IgD-negative memory B cell (primary cell): ENCODE results near the gene PROM1. TPM values are rescaled to one million over a fixed set of nuclear protein-coding genes. Genes with fewer than 3 reads are reported as not detected.

ENCODE experiments used
- H3K27ac Mint-ChIP-seq, 3 donors: one replicate each; pipeline ENCODE4 v1.8.0; 2020 to 2022; ENCODE audit warnings: mild to moderate bottlenecking in 3 of 3, mixed read lengths in 3 of 3, moderate library complexity in 1 of 3
- H3K27me3 Mint-ChIP-seq: one replicate; pipeline ENCODE4 v1.8.0; 2021; ENCODE audit warnings: mixed read lengths
- H3K36me3 Mint-ChIP-seq: one replicate; pipeline ENCODE4 v1.8.0; 2020; ENCODE audit warnings: mild to moderate bottlenecking, mixed read lengths
- H3K4me1 Mint-ChIP-seq, 3 donors: one replicate each; pipeline ENCODE4 v1.8.0; 2020 to 2022; ENCODE audit warnings: mixed read lengths in 3 of 3, mild to moderate bottlenecking in 1 of 3
- H3K4me3 Mint-ChIP-seq, 4 donors: one replicate each; pipeline ENCODE4 v1.8.0; 2020 to 2022; ENCODE audit warnings: mild to moderate bottlenecking in 4 of 4, mixed read lengths in 4 of 4, moderate library complexity in 3 of 4
- H3K9me3 Mint-ChIP-seq, 3 donors: one replicate each; pipeline ENCODE4 v1.8.0; 2020 to 2021; ENCODE audit warnings: mixed read lengths in 3 of 3, mild to moderate bottlenecking in 1 of 3
- polyA plus RNA-seq: library from polyadenylated mRNA; unstranded; fragments of 300-500 nt; fragmentation: Illumina TruSeq; gene quantifications from one replicate; pipeline ENCODE4 v1.2.3, GENCODE V29; 2021

The PROM1 gene
- polyA plus RNA-seq, 1 donor from 2014 or later = not detected

DNA sequence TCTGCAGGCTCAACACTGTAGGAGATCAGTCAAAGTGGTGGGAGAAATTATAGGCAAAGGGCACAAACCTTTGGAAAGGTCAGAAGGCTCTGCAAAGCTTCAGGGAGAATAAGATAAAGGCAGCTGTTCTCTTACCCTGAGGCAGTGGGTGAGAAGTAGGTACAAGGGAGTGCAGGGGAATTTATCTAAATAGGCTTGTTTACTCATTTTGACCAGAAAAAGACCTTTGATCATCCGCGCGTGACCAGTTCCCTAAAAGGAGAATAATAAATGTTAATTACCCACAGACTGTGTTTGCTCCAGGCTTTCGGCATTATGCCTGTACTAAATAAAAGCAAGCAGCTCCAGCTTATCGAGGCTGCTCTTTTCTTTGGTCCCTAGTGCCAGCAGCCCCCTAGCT is 130.2 kb downstream of the PROM1 start:
- Mint-ChIP-seq H3K4me1 (peaks cover 4 to 18% (median 8%) of the 10 kb centered on the region in 3 donors), H3K27me3 (no peaks in the 10 kb centered on the region), H3K9me3 (peaks cover 6 to 14% (median 11%) of the 10 kb centered on the region in 3 donors), H3K4me3 (peak overlapping the region in 1 of 4 donors; percentile 80), H3K36me3 (peaks cover 5% of the 10 kb centered on the region), H3K27ac (no peak overlapping the region)

- Mint-ChIP-seq H3K27ac (no peak overlapping the region), H3K4me1 (peaks cover 4 to 18% (median 8%) of the 10 kb centered on the region in 3 donors), H3K36me3 (peaks cover 5% of the 10 kb centered on the region), H3K4me3 (no peak overlapping the region), H3K9me3 (peaks cover 6 to 14% (median 11%) of the 10 kb centered on the region in 3 donors), H3K27me3 (no peaks in the 10 kb centered on the region)
These were observed 132.0 kb downstream of the PROM1 start for GRCh38 chr4:15951781-15952180.

DNA sequence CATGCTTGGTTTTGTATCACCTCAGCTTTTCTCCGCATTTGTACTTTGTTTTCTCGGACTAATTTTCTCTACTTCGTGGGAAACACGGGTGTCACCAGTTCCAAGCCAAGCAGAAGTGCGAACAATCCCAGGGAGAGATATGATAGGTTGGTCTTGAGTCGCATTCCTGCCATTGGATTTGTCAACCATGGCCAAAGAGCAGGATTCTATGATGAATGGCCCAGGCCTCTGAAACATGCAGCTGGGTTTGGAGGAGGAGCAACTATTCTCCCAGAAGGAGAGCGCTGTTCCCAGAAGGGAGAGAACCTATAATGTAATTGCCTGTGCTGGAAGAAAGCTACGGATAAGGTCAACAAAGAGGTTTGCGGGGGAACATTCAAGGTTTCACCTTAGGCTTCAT is 135.0 kb downstream of the PROM1 start:
- H3K4me1 Mint-ChIP-seq = peaks cover 2 to 9% (median 4%) of the 10 kb centered on the region in 3 donors
- H3K4me3 Mint-ChIP-seq = no peak overlapping the region
- H3K27me3 Mint-ChIP-seq = no peaks in the 10 kb centered on the region
- no peak overlapping the region for H3K27ac Mint-ChIP-seq
- no peaks in the 10 kb centered on the region for H3K36me3 Mint-ChIP-seq
- H3K9me3 Mint-ChIP-seq = peaks cover 0 to 4% (median 3%) of the 10 kb centered on the region in 3 donors

DNA sequence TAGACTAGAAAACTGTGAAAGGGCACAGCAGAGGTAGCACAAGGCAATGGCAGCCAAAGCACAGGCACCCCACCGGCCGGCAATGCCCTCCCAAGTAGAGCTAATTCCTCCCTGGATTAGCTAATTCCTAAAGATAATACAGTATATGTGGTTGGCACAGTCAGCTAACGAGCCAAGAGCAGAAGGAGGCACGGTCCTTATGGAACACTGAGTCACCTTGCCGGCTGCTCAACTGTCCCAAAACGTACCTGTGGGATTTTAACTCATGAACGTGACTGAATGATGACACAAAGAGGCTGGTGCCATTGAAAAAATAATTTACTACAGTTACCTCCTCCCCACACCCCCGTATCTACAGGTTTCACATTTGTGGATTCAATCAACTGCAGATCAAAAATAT is 136.1 kb downstream of the PROM1 start:
- H3K27ac Mint-ChIP-seq = no peak overlapping the region
- peaks cover 1% of the 10 kb centered on the region for H3K27me3 Mint-ChIP-seq
- no peaks in the 10 kb centered on the region for H3K36me3 Mint-ChIP-seq
- H3K4me1 Mint-ChIP-seq = no peaks in the 10 kb centered on the region
- H3K4me3 Mint-ChIP-seq = no peak overlapping the region
- peaks cover 0 to 1% (median 0%) of the 10 kb centered on the region in 3 donors for H3K9me3 Mint-ChIP-seq

GRCh38 chr4:15945516-15945915 is 138.3 kb downstream of the PROM1 start:
- Mint-ChIP-seq H3K4me3 (no peak overlapping the region), H3K27me3 (peaks cover 1% of the 10 kb centered on the region), H3K27ac (no peak overlapping the region), H3K9me3 (peaks cover 0 to under 1% (median 0%) of the 10 kb centered on the region in 3 donors), H3K4me1 (peaks cover 0 to under 1% (median 0%) of the 10 kb centered on the region in 3 donors), H3K36me3 (no peaks in the 10 kb centered on the region)

DNA sequence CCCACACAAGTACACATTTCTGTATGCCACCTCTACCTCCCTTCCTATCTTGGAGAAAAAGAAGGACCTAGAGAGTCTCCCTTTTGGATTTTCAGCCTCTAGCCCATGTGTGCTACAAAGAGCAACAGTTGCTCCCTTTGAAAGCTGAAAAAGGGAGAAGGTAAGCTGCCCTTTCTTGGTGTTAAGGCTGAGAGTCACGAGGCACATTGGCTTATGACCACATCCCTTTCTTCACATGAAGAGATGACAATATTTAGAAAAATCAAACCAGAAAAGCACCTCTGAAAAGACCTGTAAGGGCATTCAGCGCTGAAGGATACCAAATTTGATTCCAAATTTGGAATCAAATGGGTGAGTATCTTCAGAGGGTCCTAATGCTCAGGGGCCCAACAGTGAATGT is 138.9 kb downstream of the PROM1 start:
- Mint-ChIP-seq H3K4me1 (peaks cover 0 to 3% (median 0%) of the 10 kb centered on the region in 3 donors), H3K36me3 (no peaks in the 10 kb centered on the region), H3K9me3 (no peaks in the 10 kb centered on the region), H3K27ac (no peak overlapping the region), H3K27me3 (peaks cover 1% of the 10 kb centered on the region), H3K4me3 (no peak overlapping the region)

- Mint-ChIP-seq H3K4me1 (peaks cover 0 to 3% (median 0%) of the 10 kb centered on the region in 3 donors), H3K27ac (no peak overlapping the region), H3K4me3 (no peak overlapping the region), H3K27me3 (peaks cover 4% of the 10 kb centered on the region), H3K9me3 (no peaks in the 10 kb centered on the region), H3K36me3 (no peaks in the 10 kb centered on the region)
These were observed 141.5 kb downstream of the PROM1 start for GRCh38 chr4:15942283-15942682.

DNA sequence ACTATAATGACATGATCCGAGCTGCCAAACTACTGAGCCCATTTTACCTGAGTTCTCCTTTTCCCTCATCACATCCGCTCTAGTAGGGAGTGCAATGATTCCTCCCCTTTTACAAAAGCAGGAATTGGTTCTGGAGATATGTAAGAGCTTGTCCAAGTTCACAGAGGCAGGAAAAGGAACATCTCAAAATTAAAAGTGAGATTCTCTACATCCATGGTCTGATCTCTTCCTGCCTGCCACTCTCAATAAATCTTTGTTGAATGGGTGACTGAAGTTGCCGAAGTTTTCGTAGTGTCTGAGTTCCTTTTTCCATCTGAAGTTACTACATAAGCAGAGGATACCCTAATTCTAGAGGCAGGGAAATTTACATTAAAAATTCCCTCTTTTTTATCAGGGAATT is 145.2 kb downstream of the PROM1 start, which contains the start of gene FGFBP1:
Gene FGFBP1 (minus strand): TSS at position 101 of the 400 bp plus-strand sequence. CDS start 2,108 bp downstream, outside the sequence.
- no peak within 1 kb of the TSS for H3K4me3 Mint-ChIP-seq

DNA sequence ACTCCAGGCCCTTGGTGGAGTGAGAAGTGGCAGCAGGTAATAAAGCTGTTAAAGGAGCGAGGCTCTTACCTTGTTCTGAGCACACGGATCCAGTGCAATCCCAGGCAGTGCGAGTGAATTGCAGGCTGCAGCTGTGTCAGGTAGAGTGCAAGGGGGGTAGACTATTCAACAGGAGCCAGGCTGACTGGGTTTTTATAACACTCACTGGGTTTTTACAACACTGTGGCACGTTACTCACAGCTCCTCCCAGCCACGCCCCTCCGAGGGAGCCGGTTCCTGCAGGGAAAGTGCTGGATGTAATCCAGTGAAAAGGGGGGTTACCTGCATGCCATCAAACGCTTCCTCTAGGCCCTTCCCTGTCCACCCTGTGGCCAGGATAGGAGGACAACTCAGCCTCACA is 145.6 kb downstream of the PROM1 start:
- H3K9me3 Mint-ChIP-seq = no peaks in the 10 kb centered on the region
- no peaks in the 10 kb centered on the region for H3K36me3 Mint-ChIP-seq
- peaks cover 3% of the 10 kb centered on the region for H3K27me3 Mint-ChIP-seq
- no peak overlapping the region for H3K27ac Mint-ChIP-seq
- peaks cover 0 to 6% (median 1%) of the 10 kb centered on the region in 3 donors for H3K4me1 Mint-ChIP-seq
- H3K4me3 Mint-ChIP-seq = no peak overlapping the region

More for the DNA sequence above, 145.2 kb downstream of the PROM1 start, which contains the start of gene FGFBP1:
- Mint-ChIP-seq H3K9me3 (no peaks in the 10 kb centered on the region), H3K27ac (no peak within 1 kb of the TSS), H3K27me3 (peaks cover 4% of the 10 kb centered on the region), H3K4me1 (peaks cover 0 to 5% (median 0%) of the 10 kb centered on the region in 3 donors), H3K36me3 (no peaks in the 10 kb centered on the region)

DNA sequence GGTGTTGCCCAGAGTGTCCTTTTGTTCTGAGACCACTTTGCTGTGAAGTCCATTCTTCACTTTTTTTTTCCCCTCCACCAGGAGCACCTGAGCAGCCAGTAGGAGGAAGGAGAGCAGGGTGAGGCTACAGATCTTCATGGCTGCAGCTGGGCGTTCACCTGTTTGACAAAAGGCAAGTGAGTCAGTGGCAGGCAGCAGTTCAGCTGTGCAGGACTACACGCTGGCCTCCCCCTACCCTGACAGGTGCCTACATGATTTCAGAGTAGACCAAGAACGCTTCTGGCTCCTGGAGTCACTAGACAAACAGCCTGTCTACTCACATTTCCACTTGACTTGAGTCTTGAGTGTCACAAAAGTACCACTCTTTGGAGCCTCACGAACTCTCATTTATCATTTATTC is 147.3 kb downstream of the PROM1 start:
- Mint-ChIP-seq H3K27ac (no peak overlapping the region), H3K27me3 (peaks cover 3% of the 10 kb centered on the region), H3K36me3 (no peaks in the 10 kb centered on the region), H3K4me3 (no peak overlapping the region), H3K4me1 (peaks cover 0 to 14% (median 12%) of the 10 kb centered on the region in 3 donors), H3K9me3 (peaks cover 0 to 4% (median 0%) of the 10 kb centered on the region in 3 donors)

GRCh38 chr4:15935504-15936402 is 148.1 kb downstream of the PROM1 start:
- Mint-ChIP-seq H3K27me3 (peaks cover 3% of the 10 kb centered on the region), H3K36me3 (no peaks in the 10 kb centered on the region), H3K27ac (no peak overlapping the region), H3K4me3 (no peak overlapping the region), H3K9me3 (peaks cover 0 to 4% (median 0%) of the 10 kb centered on the region in 3 donors), H3K4me1 (peaks cover 6 to 21% (median 12%) of the 10 kb centered on the region in 3 donors)

DNA sequence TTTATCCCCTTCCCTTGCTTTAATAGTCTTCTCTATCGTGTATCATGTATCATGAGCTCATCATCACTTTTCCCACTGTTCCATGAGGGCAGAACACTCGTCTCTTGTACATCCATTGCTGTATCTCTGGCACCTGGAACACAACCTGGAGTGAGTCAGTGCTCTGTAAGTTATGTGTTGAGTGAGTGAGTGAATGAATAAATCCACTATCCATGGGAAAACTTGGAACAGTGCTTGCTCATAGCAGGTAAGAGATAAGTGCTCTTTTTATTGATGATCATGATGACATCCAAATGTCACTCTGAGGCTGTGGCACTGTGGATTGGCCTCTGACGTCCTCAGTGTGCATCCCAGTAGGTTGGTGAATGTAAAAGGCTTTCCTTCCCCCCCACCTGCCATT is 149.6 kb downstream of the PROM1 start:
- Mint-ChIP-seq H3K36me3 (no peaks in the 10 kb centered on the region), H3K27ac (no peak overlapping the region), H3K9me3 (peaks cover 0 to 4% (median 0%) of the 10 kb centered on the region in 3 donors), H3K4me1 (peaks cover 6 to 23% (median 12%) of the 10 kb centered on the region in 3 donors), H3K4me3 (no peak overlapping the region), H3K27me3 (peaks cover 6% of the 10 kb centered on the region)

DNA sequence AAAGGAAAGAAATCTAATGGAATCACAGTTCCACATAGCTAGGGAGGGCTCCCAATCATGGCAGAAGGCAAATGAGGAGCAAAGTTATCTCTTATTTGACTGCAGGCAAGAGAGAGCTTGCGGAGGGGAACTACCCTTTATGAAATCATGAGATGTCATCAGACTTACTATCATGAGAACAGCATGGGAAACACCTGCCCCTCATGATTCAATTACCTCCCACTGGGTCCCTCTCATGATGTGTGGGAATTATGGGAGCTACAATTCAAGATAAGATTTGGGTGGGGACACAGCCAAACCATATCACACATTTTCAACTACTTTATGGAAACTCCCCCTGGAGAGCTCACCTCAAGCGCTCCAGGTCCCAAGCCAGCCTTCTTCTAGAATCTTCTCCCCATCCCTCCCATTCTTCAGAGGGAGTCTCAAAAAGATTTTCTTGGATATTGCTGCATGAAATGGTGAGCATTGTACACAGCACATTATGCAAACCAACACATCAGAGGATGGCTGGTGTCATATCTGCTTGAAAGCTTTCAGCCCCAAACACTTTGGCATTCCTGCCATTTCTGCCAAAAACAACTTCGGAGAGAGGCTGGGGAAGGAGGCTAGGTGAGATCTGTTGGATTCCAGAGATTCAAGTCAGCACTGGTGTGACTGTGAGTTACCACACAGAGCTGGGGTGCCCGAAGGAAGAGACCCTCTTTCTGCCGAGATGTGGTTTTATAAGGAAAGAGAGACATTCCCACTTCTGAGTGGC is 152.2 kb downstream of the PROM1 start:
- peaks cover under 1% of the 10 kb centered on the region for H3K36me3 Mint-ChIP-seq
- H3K4me3 Mint-ChIP-seq = peak overlapping the region in 1 of 4 donors; percentile 33
- peaks cover 6 to 24% (median 12%) of the 10 kb centered on the region in 3 donors for H3K4me1 Mint-ChIP-seq
- peaks cover 9% of the 10 kb centered on the region for H3K27me3 Mint-ChIP-seq
- peaks cover 0 to 4% (median 0%) of the 10 kb centered on the region in 3 donors for H3K9me3 Mint-ChIP-seq
- H3K27ac Mint-ChIP-seq = peak overlapping the region in 2 of 3 donors; percentile 20 to 28

GRCh38 chr4:15930314-15930713 is 153.5 kb downstream of the PROM1 start:
- H3K4me1 Mint-ChIP-seq = peaks cover 6 to 24% (median 12%) of the 10 kb centered on the region in 3 donors
- peak overlapping the region in 2 of 4 donors; percentile 30 to 80 for H3K4me3 Mint-ChIP-seq
- peaks cover 12% of the 10 kb centered on the region for H3K27me3 Mint-ChIP-seq
- H3K9me3 Mint-ChIP-seq = peaks cover 0 to 4% (median 0%) of the 10 kb centered on the region in 3 donors
- H3K36me3 Mint-ChIP-seq = peaks cover 2% of the 10 kb centered on the region
- peak overlapping the region in 1 of 3 donors; percentile 67 for H3K27ac Mint-ChIP-seq

GRCh38 chr4:15929540-15929939 is 154.3 kb downstream of the PROM1 start:
- Mint-ChIP-seq H3K4me3 (no peak overlapping the region), H3K9me3 (peaks cover 0 to 4% (median 0%) of the 10 kb centered on the region in 3 donors), H3K27me3 (peaks cover 12% of the 10 kb centered on the region), H3K4me1 (peaks cover 6 to 24% (median 12%) of the 10 kb centered on the region in 3 donors), H3K27ac (no peak overlapping the region), H3K36me3 (peaks cover 2% of the 10 kb centered on the region)
